ENCODE measurements around the gene SNURF. TPM values are rescaled to one million over a fixed set of nuclear protein-coding genes. Genes with fewer than 3 reads are reported as not detected.

The SNURF gene
- total and polyA plus RNA-seq, 2 of the 4 experiments (the other 2 are of a cell fraction), result 6.5 to 8.1 TPM

GRCh38 chr15:24971052-24971451 is 16.3 kb downstream of the SNURF start:
- ATAC-seq (ENCODE audit: low read depth) (no peak), DNase-seq (no peak)
- Histone ChIP-seq H3K4ac (ENCODE audit: low read depth, low read length) (no peak overlapping the region), H3K9ac (ENCODE audit: low read depth, low read length) (no peak overlapping the region), H2BK120ac (ENCODE audit: low read depth, low read length) (no peak overlapping the region), H3K27ac (ENCODE audit: insufficient read depth, low read length) (no peak overlapping the region), H3K23ac (ENCODE audit: low read depth, low read length) (no peak overlapping the region), H3K4me2 (ENCODE audit: low read depth, low read length) (no peak overlapping the region), H3K9me1 (ENCODE audit: insufficient read depth, low read length) (no peaks in the 10 kb centered on the region), H2AK9ac (replicated peaks; ENCODE audit: low read depth, low read length, poor library complexity) (no peak overlapping the region), H3K18ac (ENCODE audit: low read depth, low read length) (no peak overlapping the region), H3K4me1 (ENCODE audit: control insufficient read depth, insufficient read depth, low read length) (no peaks in the 10 kb centered on the region), H4K5ac (ENCODE audit: low read depth, low read length) (no peak overlapping the region), H3K4me3 (ENCODE audit: insufficient read depth, low read depth, low read length) (no peak overlapping the region), H2BK20ac (ENCODE audit: low read depth, low read length) (no peak overlapping the region), H4K91ac (ENCODE audit: insufficient read depth, low read depth, low read length) (no peak overlapping the region), H2BK15ac (ENCODE audit: low read depth, low read length) (no peak overlapping the region), H3K9me3 (ENCODE audit: control insufficient read depth, insufficient read depth, low read length) (no peaks in the 10 kb centered on the region), H4K20me1 (ENCODE audit: insufficient read depth, low read length) (peaks cover 3% of the 10 kb centered on the region; the same call in 1 of the 2 replicates), H2BK5ac (ENCODE audit: low read depth, low read length, poor library complexity, severe bottlenecking) (no peak overlapping the region), H3K79me1 (ENCODE audit: low read depth in 1 of 2, low read length in 2 of 2) (peaks cover 3 to 7% of the 10 kb centered on the region in 2 experiments; a peak in 2 of 4 replicates), H3K14ac (replicated peaks; ENCODE audit: low read depth, low read length) (no peak overlapping the region), H2AK5ac (ENCODE audit: low read depth, low read length) (no peak overlapping the region), H4K8ac (ENCODE audit: low read depth in 2 of 2, low read length in 2 of 2) (no peak overlapping the region), H2AFZ (replicated peaks; ENCODE audit: low read length, poor library complexity) (no peak overlapping the region), H3K36me3 (ENCODE audit: control insufficient read depth, insufficient read depth, low read length) (peaks cover 33% of the 10 kb centered on the region), H3K27me3 (ENCODE audit: control insufficient read depth, insufficient read depth, low read length) (no peaks in the 10 kb centered on the region), H3K56ac (ENCODE audit: extremely low read depth, insufficient read depth, low read length) (no peak overlapping the region)
- intact Hi-C loops (cut with micrococcal nuclease) (no loop called here), in situ Hi-C loops (cut with MboI; ENCODE audit: low sequenced_read_pairs) (no loop called here), dilution Hi-C loops (cut with HindIII; ENCODE audit: low sequenced_read_pairs, unreplicated experiment) (no loop called here)
- TF ChIP-seq FOS (IDR thresholded peaks at IDR 0.05; ENCODE audit: low read depth, low read length) (no peak), NFE2L2 (IDR thresholded peaks at IDR 0.05; ENCODE audit: low read depth, low read length) (no peak), USF2 (IDR thresholded peaks at IDR 0.05; ENCODE audit: low read depth, low read length) (no peak), MXI1 (IDR thresholded peaks at IDR 0.05; ENCODE audit: borderline replicate concordance, low read depth, low read length) (no peak), ELK1 (IDR thresholded peaks at IDR 0.05; ENCODE audit: borderline replicate concordance, low read depth, low read length) (no peak), SMC3 (IDR thresholded peaks at IDR 0.05; ENCODE audit: low read depth, low read length) (no peak), CEBPB (IDR thresholded peaks at IDR 0.05; ENCODE audit: low read depth, low read length) (no peak), RAD21 (IDR thresholded peaks at IDR 0.05; ENCODE audit: low read length) (no peak), MAFK (IDR thresholded peaks at IDR 0.05; ENCODE audit: low read depth, low read length) (no peak), POLR2A (IDR thresholded peaks at IDR 0.05; ENCODE audit: low read depth, low read length) (no peak), BHLHE40 (IDR thresholded peaks at IDR 0.05; ENCODE audit: low read depth, low read length) (no peak), RFX5 (IDR thresholded peaks at IDR 0.05; ENCODE audit: low read depth, low read length) (no peak)
- BruUV-seq (replicated peaks), result no TSS peak
- ChIA-PET CTCF (no interaction called here), POLR2A (ENCODE audit: unreplicated experiment) (no interaction called here)
- WGBS, 2 experiments (ENCODE audit: extremely low coverage in 2 of 2, insufficient read length in 1 of 2), result no CpG with 5 or more reads among the region's 3 CpGs
